Stimulated activated CD4-positive, alpha-beta T cell treated with anti-CD3 and anti-CD28 coated beads, Interleukin-1b, Interleukin-23, amount 100 ng/mL, for 48 hours (primary cell): ENCODE measurements around the gene OSBPL8.

Experiments used
- DNase-seq: peaks from one replicate; pipeline ENCODE4 v3.0.0-alpha.2; 2020

The OSBPL8 gene

GRCh38 chr12:76460807-76461206 lies 98.8 kb downstream of the OSBPL8 start:
- no peak for DNase-seq

- DNase-seq: no peak
These were observed 101.8 kb downstream of the OSBPL8 start for GRCh38 chr12:76457818-76458217.

DNA sequence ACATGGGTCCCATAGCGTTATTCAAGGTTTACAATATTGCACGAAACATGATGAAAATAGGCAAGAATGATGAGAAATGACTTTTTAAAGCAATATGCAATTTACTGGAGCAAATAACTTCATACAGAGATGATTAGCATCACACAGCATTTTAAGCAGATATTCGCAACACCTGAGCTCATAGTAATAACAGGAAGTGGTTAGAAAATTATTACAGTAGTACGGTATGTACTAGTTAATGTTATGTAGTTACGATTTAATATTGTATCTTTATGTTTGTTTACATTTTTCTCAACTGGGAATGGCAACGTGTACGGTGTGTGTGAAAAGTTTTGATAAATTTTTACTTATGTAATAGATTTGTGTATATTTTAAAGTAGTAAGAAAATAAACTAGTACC lies 102.6 kb downstream of the OSBPL8 start:
- no peak for DNase-seq

DNA sequence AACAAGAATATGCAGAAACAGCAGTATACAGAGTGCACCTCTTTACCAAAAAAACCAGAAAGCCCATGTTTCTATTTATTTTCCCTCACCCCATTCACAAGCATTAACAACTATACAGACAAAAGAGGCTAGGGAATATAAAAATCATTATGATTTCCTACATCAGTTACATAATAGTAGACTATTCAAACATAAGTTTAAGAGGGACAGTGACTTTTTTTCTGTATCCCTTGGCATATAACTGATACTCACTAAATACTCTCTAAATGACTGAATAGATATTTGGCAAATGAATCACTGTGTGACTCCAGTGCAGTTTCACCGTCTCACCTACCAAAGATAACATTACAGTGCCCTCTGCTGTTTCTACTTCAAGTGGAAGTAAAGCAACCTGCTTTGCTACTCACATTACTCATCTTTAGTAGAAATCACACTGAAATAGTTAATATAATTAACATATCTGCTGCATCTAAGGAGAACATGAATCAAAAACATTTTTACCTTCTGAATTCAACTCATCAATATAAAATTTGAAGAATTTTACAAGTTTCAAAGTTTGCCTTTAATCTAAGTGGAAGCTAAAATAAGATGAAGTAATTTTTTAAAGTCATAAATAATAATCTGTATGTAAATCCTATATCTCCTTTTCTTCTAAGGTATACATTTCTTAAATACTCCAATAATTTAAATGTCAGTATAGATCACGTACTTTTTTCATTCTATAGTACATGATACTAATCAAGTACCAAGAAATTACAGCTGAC lies 103.8 kb downstream of the OSBPL8 start:
- peak; percentile 19 for DNase-seq

GRCh38 chr12:76451528-76451927 lies 108.0 kb downstream of the OSBPL8 start:
- no peak for DNase-seq

GRCh38 chr12:76450690-76451089 lies 108.9 kb downstream of the OSBPL8 start:
- DNase-seq: no peak

DNA sequence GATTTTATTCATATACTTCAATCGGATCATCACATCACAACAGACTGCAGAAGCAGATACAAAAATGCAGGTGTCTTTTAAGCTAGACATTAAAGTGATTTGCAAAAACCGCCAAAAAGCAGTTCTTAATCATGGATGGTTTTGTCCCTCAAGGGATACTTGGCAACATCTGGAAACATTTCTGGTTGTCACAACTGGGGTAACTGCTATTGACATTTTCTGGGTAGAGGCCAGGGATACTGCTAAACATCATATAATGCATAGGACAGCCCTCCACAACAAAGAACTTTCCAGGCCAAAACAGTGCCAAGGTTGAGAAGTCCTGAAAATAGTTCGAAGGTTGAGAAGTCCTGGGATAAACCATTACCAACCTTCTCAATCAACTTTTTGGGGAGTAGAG lies 109.6 kb downstream of the OSBPL8 start:
- no peak for DNase-seq

DNA sequence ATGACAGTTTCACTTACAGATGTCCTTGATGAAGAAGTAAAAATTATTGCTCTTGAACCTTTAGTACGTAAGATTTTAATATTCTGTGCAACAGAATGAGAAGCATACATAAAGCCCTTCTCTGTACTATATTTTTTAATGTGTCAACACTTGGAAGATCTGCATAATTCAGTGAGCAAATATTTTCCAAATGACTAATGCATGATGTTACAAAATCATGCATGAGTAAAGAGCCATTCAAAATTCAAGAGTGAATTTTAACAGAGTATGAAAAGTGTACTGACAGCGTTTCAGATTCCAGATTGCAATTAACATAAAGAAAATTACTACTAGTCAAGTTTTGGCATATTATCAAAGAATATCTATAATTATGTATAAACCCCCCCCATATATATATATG lies 110.0 kb downstream of the OSBPL8 start:
- DNase-seq: no peak

GRCh38 chr12:76449016-76449415 lies 110.6 kb downstream of the OSBPL8 start:
- DNase-seq: no peak

- no peak for DNase-seq
These were observed 113.5 kb downstream of the OSBPL8 start for GRCh38 chr12:76446090-76446489.

- no peak for DNase-seq
These were observed 114.1 kb downstream of the OSBPL8 start for GRCh38 chr12:76445462-76445861.

DNA sequence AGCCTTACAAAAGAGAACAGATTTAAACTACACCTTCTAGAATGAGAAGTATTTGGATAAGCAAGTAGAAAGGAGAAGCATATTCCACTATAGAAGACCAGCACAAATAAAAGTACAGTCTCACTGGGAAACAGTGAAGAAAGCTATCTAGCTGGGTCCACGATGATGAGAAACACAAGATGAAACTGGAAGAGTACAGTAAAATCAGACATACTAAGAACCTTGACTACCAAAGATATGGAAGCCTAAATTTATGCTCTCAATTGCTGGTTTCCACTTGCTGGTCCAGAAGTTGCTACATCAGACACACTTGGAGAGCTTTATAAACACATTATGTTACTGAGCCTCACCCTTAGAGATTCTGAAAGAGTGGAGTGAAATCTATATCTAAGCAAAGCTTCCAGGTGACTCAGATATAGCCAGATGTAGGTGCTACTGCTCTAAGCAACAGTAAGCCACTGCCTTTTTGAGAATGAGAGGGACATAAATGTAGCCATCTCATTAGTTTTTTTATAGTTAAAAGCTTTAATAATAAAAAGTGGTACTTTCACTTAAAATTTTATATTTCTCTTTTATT lies 115.1 kb downstream of the OSBPL8 start:
- DNase-seq: no peak

DNA sequence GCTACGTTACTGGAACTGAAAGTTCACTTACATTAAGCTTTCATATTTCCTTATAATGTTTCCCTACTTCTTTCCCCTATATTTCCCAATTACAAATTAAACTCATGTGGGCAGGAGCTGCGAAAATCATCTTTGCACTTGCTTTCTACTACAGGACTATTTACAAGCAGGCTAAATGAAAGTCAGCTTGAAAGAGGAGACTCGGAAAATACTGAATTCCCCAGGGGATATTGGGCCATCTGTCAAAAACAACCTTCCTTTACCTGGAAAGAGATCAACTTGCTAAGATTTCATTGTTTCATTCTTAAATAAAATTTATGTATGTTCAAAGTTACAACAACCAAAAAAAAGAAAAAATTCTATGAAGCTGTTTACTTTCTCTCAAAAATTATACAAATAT lies 118.6 kb downstream of the OSBPL8 start:
- no peak for DNase-seq

GRCh38 chr12:76432733-76433132 lies 126.8 kb downstream of the OSBPL8 start:
- no peak for DNase-seq

DNA sequence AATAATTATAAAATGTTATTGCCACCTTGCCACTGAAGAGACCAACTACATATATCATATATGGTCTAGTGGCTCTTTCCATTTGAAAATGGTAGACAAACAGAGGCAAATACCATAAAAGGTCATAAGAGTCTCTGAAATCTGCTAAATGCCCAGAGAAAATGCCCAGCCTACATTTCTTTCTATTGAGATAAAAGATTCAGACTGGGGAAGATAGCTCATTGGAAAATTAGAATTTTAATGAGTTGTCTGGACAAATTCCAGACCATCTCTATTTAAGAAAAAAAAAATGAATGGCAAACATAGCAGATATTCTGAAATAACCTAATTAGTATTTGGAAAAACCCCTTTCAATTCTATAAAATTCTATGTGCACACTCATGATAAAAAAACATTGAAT lies 131.5 kb downstream of the OSBPL8 start:
- no peak for DNase-seq

GRCh38 chr12:76426160-76426559 lies 133.4 kb downstream of the OSBPL8 start:
- no peak for DNase-seq

DNA sequence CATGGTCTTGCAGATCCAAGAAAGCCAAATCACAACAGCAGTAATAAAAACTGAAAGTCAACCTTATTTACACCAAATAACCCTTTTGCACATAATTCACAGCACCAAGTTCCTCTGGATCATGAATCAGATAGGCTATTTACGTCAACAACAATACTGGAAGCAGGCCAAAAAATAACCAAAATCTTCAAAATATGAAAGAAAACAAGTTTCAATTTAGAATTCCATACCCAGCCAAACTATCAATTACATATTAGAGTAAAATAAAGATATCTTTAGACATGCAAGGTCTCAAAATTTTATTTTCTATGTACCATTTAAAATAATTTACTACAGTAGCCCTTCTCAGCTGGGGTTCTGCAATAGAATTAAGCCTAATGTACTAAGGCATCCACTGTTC lies 134.6 kb downstream of the OSBPL8 start:
- DNase-seq: no peak

GRCh38 chr12:76422543-76423438 lies 136.8 kb downstream of the OSBPL8 start:
- no peak for DNase-seq

GRCh38 chr12:76422154-76422542 lies 137.4 kb downstream of the OSBPL8 start:
- no peak for DNase-seq

DNA sequence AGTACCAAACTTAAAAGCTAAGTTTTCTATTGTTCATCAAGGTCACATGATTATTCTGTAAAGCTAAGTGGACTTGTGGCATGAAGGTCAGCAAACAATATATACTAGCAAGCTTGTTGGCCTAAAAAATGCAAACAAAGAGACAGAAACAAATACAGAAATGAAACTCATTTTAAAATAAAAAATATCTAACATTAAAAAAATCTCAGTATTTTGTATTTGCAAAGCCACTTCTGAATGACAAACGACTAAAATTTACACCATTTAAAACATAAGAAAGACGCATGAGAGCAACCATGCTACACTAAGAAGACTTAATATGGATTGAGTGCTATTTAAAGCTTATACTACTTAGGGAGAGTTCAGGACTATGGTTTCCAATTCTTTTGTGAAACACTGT lies 138.5 kb downstream of the OSBPL8 start:
- no peak for DNase-seq

- no peak for DNase-seq
These were observed 139.3 kb downstream of the OSBPL8 start for GRCh38 chr12:76420222-76420621.

DNA sequence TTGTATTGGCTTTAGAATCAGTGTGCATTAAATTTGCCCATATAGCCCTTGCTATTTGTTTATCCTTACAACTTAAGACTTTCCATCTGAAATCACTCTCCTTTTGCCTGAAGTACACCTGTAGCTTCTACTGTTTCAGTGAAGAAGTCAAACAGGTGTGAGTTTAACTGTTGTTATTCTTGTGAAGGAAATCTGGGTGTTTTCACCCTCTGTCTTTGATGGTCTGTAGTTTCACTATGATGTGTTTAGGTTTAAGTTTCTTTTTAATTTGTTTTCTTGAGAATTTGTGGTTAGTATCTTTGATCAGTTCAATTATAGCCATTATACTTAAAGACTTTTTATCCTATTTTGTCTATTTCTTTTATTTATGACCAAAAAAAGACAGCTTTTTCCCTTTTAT lies 142.5 kb downstream of the OSBPL8 start:
- DNase-seq: no peak

DNA sequence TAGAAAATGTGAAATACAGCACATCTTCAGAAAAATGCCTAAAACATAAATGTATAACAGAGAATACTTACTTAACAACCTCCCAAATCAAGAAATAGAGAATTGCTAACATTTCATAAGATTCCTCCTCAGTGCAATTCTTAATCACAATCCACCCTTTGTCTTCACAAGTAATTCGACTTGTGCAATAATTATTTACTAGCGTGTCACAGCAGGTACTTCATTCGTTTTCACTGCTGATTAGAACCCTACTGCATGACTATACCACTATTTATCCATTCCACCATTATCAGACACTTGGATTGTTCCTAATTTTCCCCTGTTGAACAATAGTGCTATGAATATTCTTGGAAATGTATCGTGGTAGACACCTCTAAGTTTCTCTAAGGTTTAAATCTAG lies 146.4 kb downstream of the OSBPL8 start:
- no peak for DNase-seq

DNA sequence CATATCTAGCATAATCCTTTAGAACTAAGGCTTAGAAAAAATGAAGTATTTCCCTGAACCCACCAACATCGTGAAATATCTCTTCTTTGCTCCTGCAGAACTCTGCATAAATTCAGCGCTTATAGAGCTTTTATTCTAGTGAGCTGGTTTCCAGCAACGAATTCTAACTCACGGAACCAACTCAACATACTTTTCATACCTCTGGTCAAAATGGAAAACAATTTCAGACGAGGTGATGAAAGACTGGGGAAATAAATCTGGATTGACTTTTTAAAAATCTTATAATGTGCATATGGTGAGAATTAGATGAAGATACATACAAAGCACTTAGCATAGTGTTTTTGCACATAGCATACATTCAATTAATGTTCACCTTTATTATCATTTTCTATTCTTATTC lies 148.8 kb downstream of the OSBPL8 start:
- no peak for DNase-seq
